NCI-H748 (cell line): Measurements from ENCODE around the gene RAP1GAP2.
A peak's percentile ranks its signal among the peaks of the same experiment; 100 is the strongest.

Experiments
- DNase-seq: peaks from one replicate; lab custom pipeline; 2025; ENCODE audit not compliant: unreplicated experiment; lab: John Stamatoyannopoulos, UW

The RAP1GAP2 gene

DNA sequence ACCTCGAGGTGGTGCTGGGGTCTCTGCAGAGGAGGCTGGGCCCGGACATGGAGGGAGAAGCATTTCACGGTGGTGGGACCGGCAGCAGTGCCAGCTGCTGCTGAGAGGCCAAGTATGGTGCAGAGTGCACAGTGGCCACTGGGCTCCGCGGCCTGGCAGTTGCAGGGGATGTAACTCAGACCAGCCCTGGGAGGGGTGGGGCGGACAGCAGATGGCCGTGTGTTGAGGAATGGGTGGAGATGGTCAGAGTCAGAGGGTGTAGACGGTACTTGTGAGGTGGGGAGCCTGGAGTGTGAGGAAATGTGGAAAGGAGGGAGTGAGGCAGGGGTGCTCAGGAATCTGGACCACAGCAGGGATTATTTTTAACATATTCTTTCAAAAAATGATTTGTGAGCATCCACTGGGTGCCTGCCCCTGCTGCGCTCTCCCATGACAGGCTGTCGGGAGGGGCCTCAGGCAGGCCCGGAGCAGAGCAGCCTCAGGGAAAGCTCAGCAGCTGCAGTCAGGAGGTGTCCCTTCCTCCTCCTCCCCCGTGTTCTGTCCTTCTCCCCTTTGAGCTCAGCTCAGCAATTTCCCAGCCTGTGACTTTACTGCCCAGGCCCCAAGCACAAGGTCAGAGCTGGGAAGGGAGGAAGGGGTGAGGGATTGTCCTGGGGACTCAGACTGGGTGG lies 113.1 kb downstream of the RAP1GAP2 start:
- no peak for DNase-seq

DNA sequence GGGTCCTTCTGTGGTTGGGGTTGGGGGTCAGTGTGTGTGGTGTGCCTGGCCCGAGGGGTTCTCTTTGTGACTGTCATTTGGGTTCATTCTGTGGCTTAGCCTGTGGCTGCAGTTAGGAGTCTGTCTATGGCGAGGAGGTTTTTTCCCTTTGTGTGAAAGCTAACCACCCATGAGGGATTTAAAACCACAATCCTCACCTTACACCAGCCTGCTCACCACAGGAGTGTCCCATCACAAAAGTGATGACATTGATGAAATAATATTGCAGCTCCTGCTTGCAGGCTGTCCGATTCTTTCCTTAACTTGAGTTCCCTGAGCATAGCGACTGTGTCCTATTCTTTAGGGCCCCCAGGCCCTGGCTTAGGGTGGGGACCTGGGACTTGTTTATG lies 113.6 kb downstream of the RAP1GAP2 start:
- no peak for DNase-seq

DNA sequence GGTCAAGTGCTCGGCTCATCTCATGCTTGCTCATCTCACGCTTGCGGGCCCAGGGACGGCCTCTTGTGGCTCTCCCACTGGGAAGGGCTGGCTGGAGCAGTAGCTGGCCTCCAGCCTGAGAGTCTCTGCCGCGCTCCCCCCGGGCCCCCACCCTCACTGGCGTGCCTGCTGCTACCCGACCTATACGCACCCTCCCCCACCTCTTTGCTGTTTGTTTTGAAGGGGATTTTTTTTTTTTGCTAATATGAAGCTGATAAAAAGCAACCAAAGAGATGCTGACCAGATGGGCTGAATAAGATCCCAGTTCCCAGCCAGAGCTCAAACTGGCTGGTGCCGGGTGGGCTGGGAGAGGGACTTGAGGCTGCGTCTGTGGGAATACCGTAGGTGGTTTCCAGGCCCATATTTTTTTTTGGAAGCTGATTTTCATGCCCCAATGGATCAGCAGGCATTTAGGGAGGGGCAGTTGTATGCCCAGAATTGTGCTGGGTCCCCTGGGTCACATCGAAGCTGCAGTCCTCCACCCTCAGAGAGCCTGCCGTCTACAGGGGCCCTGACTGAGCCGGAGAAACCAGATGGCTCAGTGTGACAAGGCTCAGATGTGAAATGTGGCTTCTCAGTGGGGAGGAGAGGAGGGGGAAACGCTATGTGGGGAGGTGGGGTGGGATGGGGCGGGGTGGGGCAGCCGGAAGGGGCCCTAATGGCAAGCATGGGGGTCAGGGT lies 115.0 kb downstream of the RAP1GAP2 start:
- DNase-seq = no peak

DNA sequence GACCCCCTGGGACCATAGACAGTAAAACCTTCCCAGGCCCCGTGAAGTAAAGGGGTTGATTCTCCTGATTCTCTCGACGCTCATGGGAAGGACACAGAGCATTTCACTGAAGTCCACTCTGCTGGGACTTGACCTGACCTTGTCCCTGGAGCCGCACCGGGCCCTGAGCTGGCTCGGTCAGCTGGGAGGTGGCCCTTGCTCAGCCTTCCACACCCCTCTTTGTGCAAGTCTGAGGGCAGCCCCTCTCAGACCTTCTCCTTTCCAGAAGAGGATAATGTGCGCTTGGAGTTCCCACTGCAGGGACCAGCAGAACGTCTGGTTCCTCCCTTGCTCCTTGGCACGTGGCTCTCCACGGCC lies 115.5 kb downstream of the RAP1GAP2 start:
- DNase-seq = no peak

DNA sequence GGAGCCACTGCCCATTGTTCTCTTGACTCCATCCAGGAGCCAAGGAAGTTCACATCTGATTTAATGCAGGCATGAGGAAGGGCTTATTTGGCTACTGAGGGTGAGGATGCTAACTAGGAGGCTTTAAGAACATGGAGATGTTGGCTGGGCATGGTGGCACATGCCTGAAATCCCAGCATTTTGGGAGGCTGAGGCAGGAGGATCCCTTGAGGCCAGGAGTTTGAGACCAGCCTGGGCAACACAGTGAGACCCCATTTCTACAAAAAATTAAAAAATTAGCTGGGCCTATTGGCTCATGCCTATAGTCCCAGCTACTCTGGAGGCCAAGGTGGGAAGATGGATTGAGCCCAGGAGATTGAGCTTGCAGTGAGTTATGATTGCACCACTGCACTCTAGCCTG lies 116.5 kb downstream of the RAP1GAP2 start:
- DNase-seq = no peak

DNA sequence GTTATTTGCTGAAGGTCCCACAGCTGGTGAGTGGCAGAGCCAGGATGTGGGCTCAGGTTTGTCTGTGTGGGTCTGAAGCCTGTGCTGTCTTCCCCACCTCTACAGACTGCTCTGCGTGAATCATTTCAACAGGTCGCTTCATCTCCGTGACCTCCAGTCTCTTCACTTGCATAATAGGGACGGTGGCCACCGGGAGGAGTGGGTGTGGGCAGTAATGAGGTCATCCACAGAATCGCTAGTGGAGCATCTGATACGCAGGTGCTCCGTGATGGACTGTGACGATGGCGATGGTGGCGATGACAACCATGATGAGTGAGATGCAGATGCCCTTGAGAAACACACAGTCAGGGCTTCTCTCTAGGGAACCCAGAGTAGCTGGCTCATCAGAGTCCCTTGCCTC lies 120.2 kb downstream of the RAP1GAP2 start:
- no peak for DNase-seq

DNA sequence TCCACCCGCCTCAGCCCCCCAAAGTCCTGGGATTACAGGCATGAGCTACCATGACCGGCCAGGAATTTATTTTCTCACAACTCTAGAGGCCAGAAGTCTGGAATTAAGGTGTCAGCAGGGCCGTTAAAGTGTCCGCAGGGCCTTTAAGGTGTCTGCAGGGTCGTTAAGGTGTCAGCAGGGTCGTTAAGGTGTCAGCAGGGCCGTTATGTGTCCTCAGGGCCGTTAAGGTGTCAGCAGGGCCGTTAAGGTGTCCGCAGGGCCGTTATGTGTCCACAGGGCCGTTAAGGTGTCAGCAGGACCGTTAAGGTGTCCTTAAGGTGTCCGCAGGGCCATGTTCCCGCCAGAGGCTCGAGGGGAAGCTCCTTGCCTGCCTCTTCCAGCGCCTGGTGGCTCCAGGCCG lies 125.2 kb downstream of the RAP1GAP2 start:
- DNase-seq = no peak

DNA sequence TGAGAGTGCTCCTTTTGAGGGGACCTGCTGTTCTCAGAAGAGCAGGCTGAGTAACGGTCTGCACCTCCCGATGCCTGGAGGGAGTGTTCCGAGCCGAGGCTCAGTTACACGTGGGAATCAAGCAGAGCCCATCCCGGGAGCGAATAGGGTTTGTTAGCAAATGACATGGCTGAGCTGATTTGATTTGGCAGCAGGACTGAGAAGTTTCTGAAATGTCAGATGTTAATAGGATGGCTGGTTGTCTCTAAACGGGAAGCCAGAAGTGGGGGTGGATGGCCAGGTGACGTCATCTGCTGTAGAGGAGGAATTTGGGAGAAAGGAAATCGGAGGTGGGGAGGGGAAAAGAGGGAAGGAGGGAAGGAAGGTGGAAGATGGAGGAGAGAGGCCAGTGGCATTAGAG lies 128.0 kb downstream of the RAP1GAP2 start:
- no peak for DNase-seq

DNA sequence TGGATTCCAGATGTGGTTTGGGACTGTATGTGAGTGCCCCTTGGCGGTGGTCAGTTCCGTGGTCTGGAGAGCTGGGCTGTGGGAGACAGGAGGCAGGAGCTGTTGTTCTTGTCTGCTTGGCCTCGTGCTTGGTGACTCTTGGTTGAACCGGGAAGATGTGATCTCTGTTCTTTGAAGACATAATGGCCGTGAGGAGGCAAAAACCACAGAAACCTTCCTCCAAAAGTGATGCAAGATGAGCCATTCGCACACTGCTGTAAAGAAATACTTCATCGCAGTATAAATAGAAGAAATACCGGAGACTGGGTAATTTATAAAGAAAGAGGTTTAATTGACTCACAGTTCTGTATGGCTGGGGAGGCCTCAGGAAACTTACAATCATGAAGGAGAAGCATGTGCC lies 128.8 kb downstream of the RAP1GAP2 start:
- DNase-seq = no peak

DNA sequence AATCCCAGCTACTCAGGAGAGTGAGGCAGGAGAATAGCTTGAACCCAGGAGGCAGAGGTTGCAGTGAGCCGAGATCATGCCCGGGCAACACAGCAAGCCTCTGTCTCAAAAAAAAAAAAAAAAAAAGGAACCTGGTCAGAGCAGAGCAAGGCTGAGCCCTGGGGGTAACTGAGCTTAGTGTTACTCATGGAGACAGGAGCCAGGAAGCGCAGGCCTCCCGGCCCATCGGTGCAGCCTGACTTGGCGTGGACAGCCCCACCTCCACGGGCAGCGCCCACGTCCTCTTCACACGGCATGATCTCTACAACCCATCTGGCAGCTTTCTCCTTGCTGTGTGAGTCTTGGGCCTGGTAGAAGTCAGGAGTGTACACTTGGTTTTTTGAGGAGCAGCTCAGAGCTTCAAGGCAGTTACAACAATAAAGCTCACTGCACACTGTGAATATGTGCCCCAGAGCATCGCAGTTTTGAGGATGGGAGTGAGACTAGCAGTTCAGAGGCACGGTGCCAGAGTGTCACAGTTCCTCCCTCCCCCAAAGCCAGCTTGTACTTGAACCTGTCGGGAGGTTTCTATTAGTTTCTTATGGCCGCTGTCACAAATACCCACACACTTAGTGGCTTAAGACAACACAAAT lies 129.9 kb downstream of the RAP1GAP2 start:
- no peak for DNase-seq

DNA sequence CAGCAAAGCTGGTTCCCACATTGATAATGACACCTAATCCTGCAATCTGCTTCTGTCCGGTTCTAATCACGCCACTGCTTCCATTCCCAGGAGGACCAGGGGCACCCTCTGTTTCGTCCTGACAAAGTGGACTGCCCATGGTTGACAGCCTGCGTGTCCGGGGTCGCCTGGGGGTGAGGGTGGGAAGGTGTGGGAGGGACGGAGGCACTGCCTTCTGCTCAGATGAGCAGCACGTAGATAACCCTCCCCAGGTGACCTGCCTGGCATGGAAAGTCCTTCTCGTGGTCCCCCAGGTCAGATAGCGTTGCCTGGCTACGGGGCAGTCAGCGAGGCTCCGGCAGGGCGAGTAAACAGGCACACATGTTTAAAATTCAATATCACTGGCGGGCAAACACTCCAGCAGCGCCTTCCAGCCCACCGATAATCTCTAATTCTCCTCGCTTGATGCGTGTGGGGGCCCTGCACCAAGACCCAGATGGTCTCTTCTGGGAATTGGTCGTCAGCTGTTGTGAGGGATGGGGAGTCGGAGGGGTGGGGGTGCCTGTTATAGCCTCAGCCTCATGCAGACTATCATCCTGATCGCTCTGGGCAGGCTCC lies 132.2 kb downstream of the RAP1GAP2 start:
- DNase-seq = no peak

DNA sequence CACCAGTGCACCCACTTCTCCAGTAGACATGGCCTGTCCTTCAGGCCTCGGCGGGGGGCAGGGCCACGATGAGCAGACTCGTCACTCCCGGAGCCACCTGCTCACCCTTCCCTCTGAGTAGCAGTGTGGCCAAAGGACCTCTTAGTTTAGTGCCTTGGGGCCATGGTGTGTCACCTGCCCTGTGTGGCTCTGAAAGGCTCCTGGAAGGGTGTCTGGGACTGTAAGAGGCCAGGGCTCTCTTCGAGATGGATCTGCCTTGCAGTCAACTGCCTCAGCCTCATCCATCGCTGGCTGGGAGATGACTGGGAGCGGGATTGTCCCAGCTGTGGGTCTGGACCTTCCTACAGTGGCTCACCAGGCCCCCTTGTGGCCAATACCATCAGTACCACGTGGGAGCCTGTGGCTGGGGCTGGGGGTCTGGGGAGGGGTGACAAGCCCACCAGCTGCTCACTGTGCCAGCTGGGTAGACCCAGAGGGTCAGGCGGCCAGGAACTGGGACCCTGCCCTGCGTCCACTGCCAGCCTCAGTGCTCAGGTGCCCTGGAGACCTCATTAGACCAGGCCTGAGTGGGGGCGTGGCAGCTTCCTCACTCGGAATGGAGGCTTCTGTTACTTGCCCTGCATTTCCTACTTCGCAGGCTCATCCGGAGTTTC lies 133.8 kb downstream of the RAP1GAP2 start:
- DNase-seq = peak; percentile 50

DNA sequence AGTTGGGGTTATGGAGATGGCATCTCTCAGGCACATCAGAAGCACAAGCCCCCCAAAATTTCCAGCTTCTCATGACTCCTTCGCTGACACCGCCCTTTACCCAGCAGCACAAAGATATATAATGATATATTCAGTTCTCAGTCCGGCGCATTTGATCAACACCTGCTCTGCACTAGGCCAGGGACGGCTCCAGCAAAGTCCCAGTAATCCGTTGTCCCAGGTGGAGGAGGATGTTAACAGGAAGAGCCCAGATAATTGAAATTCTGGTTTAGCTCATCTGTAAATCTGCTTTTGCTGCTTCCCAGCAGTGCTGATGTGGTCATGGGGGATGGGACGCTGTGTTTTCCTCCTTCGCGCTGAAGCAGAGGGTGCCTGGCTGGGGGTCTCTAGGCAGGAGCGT lies 135.6 kb downstream of the RAP1GAP2 start:
- no peak for DNase-seq

DNA sequence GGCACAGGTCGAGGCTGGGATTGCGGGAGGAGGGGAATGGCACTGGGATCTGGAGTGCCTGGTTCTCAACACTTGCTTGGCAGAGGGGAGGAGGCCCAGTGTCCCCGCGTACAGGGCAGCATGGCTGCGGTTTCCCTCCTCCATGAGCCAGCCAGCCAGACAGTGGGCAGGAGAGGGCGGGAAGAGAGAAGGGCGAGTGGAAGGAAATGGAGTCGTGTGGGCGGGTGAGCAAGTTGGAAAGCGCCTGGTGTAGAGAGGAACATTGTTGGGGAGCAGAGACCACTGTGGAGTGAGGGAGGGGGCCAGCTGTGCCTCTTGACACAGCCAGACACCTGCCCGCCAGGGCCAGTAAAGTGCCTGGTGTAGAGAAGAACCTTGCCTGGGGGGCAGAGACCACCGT lies 136.7 kb downstream of the RAP1GAP2 start:
- no peak for DNase-seq

DNA sequence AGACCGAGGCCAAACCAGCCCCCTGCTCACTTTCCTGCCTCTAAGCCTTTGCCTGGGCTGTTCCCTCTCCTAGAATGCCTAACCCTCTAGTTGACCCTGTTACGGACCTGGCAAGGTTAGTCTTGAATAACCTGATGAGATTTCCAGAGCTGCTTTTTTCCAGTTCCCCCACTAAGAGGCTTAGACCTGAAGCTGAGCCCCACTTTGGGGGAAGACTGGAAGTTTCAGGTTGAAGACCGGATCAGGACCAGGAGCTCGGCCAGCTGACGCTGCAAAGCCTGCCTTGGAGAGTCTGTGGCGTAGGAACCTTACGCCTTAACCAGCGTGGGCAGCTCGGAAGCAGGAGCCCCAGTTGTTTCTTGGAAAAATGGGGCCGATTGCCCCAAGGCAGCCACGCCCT lies 137.4 kb downstream of the RAP1GAP2 start:
- DNase-seq = no peak

DNA sequence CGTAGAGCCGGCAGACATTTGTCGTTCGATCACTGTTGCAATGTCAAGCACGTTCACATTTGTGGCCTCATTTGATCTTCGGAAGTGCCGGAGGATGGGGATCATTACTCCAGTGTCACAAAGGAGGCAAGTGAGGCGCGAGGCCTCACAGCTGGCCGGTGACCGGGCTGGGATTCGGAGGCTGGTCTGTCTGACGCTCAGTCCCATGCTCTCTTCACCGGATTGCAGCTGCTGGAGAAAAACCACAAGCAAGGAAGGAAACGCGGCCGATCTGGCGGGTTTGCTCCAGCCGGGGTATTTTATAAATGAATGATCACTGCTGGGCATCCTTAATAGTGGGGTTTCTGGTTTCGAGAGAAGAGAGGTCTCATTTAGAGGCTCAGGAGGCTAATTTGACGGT lies 139.4 kb downstream of the RAP1GAP2 start:
- no peak for DNase-seq

DNA sequence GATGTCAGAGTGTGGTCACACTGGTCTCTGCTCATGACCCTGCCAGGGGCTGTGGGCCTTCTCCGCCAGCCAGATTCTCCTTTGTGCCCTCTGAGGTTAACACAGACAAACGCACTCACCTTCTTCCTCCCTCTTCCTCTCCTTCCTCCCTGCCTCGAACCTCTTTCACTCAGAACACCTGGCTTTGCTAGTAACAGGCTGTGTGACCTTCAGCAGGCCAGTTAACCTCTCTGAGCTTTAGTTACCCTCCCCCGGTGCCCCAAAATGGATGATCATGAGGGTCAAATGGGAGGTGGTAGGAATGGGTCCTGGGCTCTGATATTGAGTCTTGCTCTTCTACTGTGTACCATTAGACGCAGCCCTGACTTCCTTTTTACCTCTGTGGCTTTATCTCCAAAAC lies 140.1 kb downstream of the RAP1GAP2 start:
- no peak for DNase-seq

DNA sequence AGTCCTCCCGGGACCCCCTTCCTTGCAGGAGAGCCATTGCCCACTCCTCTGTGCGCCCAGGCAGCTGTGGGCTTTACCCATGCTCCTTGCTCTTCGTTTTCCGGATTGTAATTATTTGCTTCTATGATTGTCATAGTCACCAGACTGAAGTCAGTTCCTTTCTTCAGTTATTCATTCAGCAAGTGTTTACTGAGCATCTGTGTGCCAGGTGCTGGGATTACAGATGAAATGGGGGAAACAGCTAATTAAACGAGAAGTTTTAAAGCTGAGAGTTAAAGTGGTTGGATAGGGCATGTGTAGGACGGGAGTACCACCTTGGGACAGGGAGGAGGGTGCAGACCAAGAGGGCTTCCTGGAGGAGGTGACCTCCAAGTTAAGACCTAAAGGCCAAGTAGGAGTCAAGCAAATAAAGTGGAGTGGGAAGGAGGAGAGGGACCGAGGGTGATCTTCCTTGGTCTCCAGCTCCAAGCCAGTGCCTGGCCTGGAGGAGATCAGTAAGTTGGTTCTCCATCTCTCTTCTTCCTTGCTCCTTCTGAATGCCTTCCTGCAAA lies 140.6 kb downstream of the RAP1GAP2 start:
- DNase-seq = no peak

DNA sequence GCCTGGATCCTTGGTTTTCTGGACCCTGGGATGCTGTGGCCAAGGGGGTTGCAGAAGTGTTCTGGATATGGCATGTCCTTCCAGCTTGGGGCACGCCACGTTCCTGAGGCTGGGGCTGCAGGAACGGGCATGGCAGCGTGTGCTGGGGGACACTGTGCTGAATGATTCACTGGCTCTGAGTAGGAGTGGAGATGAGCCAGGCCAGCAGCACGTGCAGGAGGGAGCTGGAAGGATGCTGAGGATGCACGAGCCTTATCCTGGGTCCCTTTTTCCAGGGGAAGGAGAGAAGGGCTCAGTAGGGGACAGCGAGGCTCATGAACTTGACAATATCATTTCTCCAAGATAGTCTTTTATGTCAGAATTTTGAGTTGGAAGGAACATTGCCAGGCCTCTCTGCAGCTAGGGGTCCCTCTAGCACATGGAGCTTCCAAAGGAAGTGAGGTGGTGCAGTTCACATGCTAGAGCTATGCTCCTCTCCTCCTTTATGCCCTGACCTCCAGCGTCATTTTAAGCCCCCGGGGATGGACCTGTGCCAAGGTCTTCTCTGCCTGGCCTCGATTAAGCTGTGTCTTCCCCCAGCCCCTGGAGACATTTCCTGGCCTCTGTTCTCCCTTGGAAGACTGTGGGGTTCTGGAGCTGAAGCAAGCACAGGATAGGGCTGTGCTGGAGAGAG lies 141.2 kb downstream of the RAP1GAP2 start:
- no peak for DNase-seq

DNA sequence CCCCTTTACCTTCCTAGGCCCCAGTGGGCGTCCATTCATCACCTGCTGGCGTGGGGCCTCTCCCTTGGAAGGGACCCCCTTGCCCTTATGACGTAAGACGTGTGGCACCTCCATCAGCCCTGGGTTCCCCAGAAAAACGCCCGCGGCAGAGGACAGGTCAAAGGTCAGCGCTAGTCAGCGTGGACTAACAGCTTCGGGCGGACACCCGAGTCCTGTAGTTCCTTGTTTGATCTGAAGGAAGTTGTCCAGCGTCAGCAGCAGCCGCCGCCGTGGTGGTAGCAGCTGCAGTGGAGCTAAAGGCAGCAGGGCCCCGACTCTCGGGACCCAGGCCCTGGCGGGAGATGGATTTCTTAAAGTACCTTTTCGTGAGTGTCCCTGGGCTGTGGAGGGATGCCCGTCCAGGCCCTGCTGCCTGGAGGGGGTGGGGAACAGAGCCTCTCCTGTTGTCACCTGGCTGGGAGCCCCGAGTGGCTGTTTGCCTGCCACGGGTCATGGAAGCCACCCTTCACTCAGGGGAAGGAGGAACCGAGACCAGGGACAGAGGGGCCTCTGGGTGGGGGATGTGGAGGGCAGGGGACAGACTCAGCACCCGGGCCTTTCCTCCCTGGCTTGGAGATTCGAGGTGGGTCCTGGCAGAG lies 143.6 kb downstream of the RAP1GAP2 start:
- DNase-seq = no peak
